H9 (cell line): ENCODE results near the gene CDKL1. TPM values are rescaled to one million over a fixed set of nuclear protein-coding genes. Genes with fewer than 3 reads are reported as not detected.

Experiments used
- DNase-seq: peaks from one replicate; pipeline ENCODE4 v3.0.0-alpha.2; 2017
- H2AFZ ChIP-seq: one replicate; pipeline ENCODE4 v1.6.1; 2013; ENCODE audit warnings: mild to moderate bottlenecking, low read length, control low read depth, moderate library complexity
- H2AK5ac ChIP-seq: 2 replicates; pipeline ENCODE4 v1.6.1; 2013; ENCODE audit warnings: low read length, control low read depth, mixed read lengths; ENCODE audit not compliant: insufficient read length
- H2BK120ac ChIP-seq: one replicate; pipeline ENCODE4 v1.6.1; 2013; ENCODE audit warnings: low read depth, mild to moderate bottlenecking, low read length, control low read depth, inconsistent platforms; ENCODE audit not compliant: poor library complexity, severe bottlenecking
- H2BK12ac ChIP-seq: 2 replicates; pipeline ENCODE4 v1.6.1; 2013; ENCODE audit warnings: low read length, control low read depth, mixed read lengths, low read depth; ENCODE audit not compliant: insufficient read length
- H2BK15ac ChIP-seq: 2 replicates; pipeline ENCODE4 v1.6.1; 2013; ENCODE audit warnings: low read depth, low read length, control low read depth
- H2BK20ac ChIP-seq: one replicate; pipeline ENCODE4 v1.6.1; 2013; ENCODE audit warnings: low read depth, mild to moderate bottlenecking, low read length, control low read depth, inconsistent platforms; ENCODE audit not compliant: poor library complexity, severe bottlenecking
- H2BK5ac ChIP-seq: 2 replicates; pipeline ENCODE4 v1.6.1; 2013; ENCODE audit warnings: low read length, control low read depth, mixed read lengths; ENCODE audit not compliant: insufficient read length
- H3K14ac ChIP-seq: 2 replicates; pipeline ENCODE4 v1.6.1; 2013; ENCODE audit warnings: low read length, control low read depth; ENCODE audit not compliant: insufficient read depth
- H3K18ac ChIP-seq: 2 replicates; pipeline ENCODE4 v1.6.1; 2013; ENCODE audit warnings: low read depth, mild to moderate bottlenecking, mixed read lengths, low read length, control low read depth; ENCODE audit not compliant: insufficient read length
- H3K23ac ChIP-seq: 2 replicates; pipeline ENCODE4 v1.6.1; 2013; ENCODE audit warnings: low read length, control low read depth, mixed read lengths, low read depth; ENCODE audit not compliant: insufficient read length
- H3K23me2 ChIP-seq: 2 replicates; pipeline ENCODE4 v1.6.1; 2013; ENCODE audit warnings: low read depth, mild to moderate bottlenecking, mixed read lengths, low read length, control low read depth; ENCODE audit not compliant: insufficient read length, poor library complexity, severe bottlenecking
- H3K27ac ChIP-seq: 2 replicates; pipeline ENCODE4 v1.5.1; 2013; ENCODE audit warnings: low read length, control low read depth, mixed read lengths, low read depth; ENCODE audit not compliant: insufficient read length
- H3K27me3 ChIP-seq: 2 replicates; pipeline ENCODE4 v1.6.1; 2013; ENCODE audit warnings: low read length, control low read depth, inconsistent platforms; ENCODE audit not compliant: insufficient read depth
- H3K4ac ChIP-seq: 2 replicates; pipeline ENCODE4 v1.6.1; 2013; ENCODE audit warnings: low read depth, mild to moderate bottlenecking, control low read depth, inconsistent platforms, low read length, moderate library complexity
- H3K4me1 ChIP-seq: 2 replicates; pipeline ENCODE4 v1.6.1; 2013; ENCODE audit warnings: low read length, control low read depth, inconsistent platforms; ENCODE audit not compliant: insufficient read depth
- H3K4me2 ChIP-seq: 2 replicates; pipeline ENCODE4 v1.6.1; 2013; ENCODE audit warnings: low read length, control low read depth, mixed read lengths; ENCODE audit not compliant: insufficient read length, insufficient read depth
- H3K56ac ChIP-seq: 2 replicates; pipeline ENCODE4 v1.6.1; 2013; ENCODE audit warnings: low read depth, mild to moderate bottlenecking, mixed read lengths, low read length, control low read depth; ENCODE audit not compliant: insufficient read length
- H3K79me1 ChIP-seq: 2 replicates; pipeline ENCODE4 v1.6.1; 2013; ENCODE audit warnings: low read depth, mild to moderate bottlenecking, moderate library complexity, low read length, control low read depth, inconsistent platforms; ENCODE audit not compliant: insufficient read depth, poor library complexity, severe bottlenecking
- H3K79me2 ChIP-seq: 2 replicates; pipeline ENCODE4 v1.6.1; 2013; ENCODE audit warnings: low read length, control low read depth, inconsistent platforms; ENCODE audit not compliant: insufficient read depth
- H3K9ac ChIP-seq: 2 replicates; pipeline ENCODE4 v1.6.1; 2013; ENCODE audit warnings: low read length, control low read depth, mixed read lengths; ENCODE audit not compliant: insufficient read length; ENCODE audit errors: extremely low read depth
- H3K9me3 ChIP-seq: one replicate; pipeline ENCODE4 v1.6.1; 2013; ENCODE audit warnings: low read depth, low read length, inconsistent platforms; ENCODE audit not compliant: control insufficient read depth
- H3T11ph ChIP-seq: one replicate; pipeline ENCODE4 v1.6.1; 2013; ENCODE audit warnings: mild to moderate bottlenecking, low read length, control low read depth, inconsistent platforms
- H4K20me1 ChIP-seq: one replicate; pipeline ENCODE4 v1.6.1; 2013; ENCODE audit not compliant: control insufficient read depth, insufficient read length, insufficient read depth
- H4K5ac ChIP-seq: 2 replicates; pipeline ENCODE4 v1.6.1; 2013; ENCODE audit warnings: low read depth, mild to moderate bottlenecking, mixed read lengths, low read length, control low read depth; ENCODE audit not compliant: insufficient read length
- H4K8ac ChIP-seq: replicated peaks from 2 replicates; pipeline ENCODE4 v1.6.1; 2013; ENCODE audit warnings: low read length, control low read depth, mixed read lengths, low read depth; ENCODE audit not compliant: insufficient read length
- H4K91ac ChIP-seq: 2 replicates; pipeline ENCODE4 v1.6.1; 2013; ENCODE audit warnings: low read depth, mild to moderate bottlenecking, moderate library complexity, mixed read lengths, low read length, control low read depth; ENCODE audit not compliant: insufficient read length
- H3K27ac Mint-ChIP-seq, 3 experiments: 2 replicates in 2 of 3; 3 replicates in 1 of 3; pipeline ENCODE4 v1.8.0; 2020 to 2021; ENCODE audit warnings: mixed read lengths in 3 of 3, mild to moderate bottlenecking in 1 of 3, moderate library complexity in 1 of 3
- H3K27me3 Mint-ChIP-seq: 2 replicates; pipeline ENCODE4 v1.8.0; 2021; ENCODE audit warnings: low read depth, mild to moderate bottlenecking, moderate library complexity, mixed read lengths
- H3K36me3 Mint-ChIP-seq, 3 experiments: 2 replicates in 2 of 3; 3 replicates in 1 of 3; pipeline ENCODE4 v1.8.0; 2020 to 2021; ENCODE audit warnings: low read depth in 3 of 3, mixed read lengths in 3 of 3; ENCODE audit not compliant: insufficient read depth in 1 of 3
- H3K4me1 Mint-ChIP-seq, 2 experiments: 2 replicates each; pipeline ENCODE4 v1.8.0; 2020; ENCODE audit warnings: mixed read lengths in 2 of 2
- H3K4me3 Mint-ChIP-seq, 2 experiments: 2 replicates in 1 of 2; 3 replicates in 1 of 2; pipeline ENCODE4 v1.8.0; 2020 to 2021; ENCODE audit warnings: mild to moderate bottlenecking in 2 of 2, mixed read lengths in 2 of 2, moderate library complexity in 1 of 2
- H3K9me3 Mint-ChIP-seq, 2 experiments: 2 replicates in 1 of 2; 3 replicates in 1 of 2; pipeline ENCODE4 v1.8.0; 2020; ENCODE audit warnings: mild to moderate bottlenecking in 2 of 2, mixed read lengths in 2 of 2, moderate library complexity in 1 of 2
- CTCF ChIP-seq: fragments of 200-600 bp; sonication (generic); conservative IDR thresholded peaks from 3 replicates; pipeline ENCODE4 v1.8.0; 2021; ENCODE audit warnings: antibody characterized with exemption, mild to moderate bottlenecking
- WGBS: extraction: QIAGEN DNeasy Blood & Tissue Kit; methylation state at CpG from one replicate; pipeline ENCODE4 v1.1.7; 2013; ENCODE audit warnings: missing lambda C conversion rate, low lambda C conversion rate, mixed read lengths; ENCODE audit not compliant: insufficient read length; ENCODE audit errors: extremely low coverage; 5-methylcytosine and 5-hydroxymethylcytosine counted together
- total RNA-seq: library from RNA; stranded (reverse); gene quantifications from 2 replicates; pipeline ENCODE4 v1.2.1, GENCODE V29; 2021

The CDKL1 gene
- total RNA-seq, 1 experiment from 2014 or later: 0.72 TPM

DNA sequence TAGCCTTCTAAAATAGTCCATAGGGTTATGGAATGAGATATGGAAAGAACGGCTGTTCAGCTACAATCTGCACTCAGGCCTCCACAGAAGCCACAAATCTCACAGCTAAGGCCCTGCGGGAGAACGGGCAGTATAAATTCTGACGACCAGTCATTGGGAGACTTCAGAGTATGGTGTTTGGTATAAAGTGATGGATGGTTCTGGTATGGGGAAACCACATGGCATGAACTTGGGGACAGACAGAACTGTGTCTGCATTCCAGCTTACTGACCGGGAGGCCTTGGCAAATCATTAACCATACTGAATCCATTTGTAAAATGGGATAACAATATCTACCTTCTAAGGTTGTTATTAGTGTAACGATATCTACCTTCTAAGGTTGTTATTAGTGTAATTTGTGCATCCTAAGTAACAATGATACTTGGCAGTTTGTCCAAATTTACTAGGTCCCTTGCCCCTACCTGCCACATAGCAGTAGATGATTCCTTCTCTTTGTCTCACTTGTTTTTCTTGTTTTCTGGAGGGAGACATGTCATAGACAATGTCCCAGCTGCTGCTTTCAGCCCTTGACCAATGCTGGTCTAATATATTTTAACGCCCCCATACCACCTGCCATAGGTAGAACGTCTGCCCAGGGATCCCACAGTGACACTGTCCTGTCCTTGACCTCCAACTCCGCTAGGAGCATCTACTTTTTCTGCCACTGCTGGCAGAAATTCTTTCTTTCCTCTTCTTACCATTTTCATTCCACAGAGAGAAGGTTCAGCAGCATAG lies 6.8 kb downstream of the CDKL1 start:
- H2BK5ac ChIP-seq: no peak overlapping the region
- no peak for DNase-seq
- no peak overlapping the region for H2AK5ac ChIP-seq
- no peak overlapping the region for H4K91ac ChIP-seq
- H4K5ac ChIP-seq: no peak overlapping the region
- no peaks in the 10 kb centered on the region for H4K20me1 ChIP-seq
- peaks cover 8 to 10% of the 10 kb centered on the region in 2 experiments for H3K4me1 Mint-ChIP-seq
- peaks cover 4% of the 10 kb centered on the region for H3K27me3 Mint-ChIP-seq
- no peak overlapping the region for H2BK15ac ChIP-seq
- no peak overlapping the region for H2BK20ac ChIP-seq
- no peak for TF ChIP-seq CTCF
- H3T11ph ChIP-seq: no peak overlapping the region
- H3K79me1 ChIP-seq: no peaks in the 10 kb centered on the region
- no peak overlapping the region for H3K18ac ChIP-seq
- no peak overlapping the region for H3K9ac ChIP-seq
- no peaks in the 10 kb centered on the region for H3K36me3 Mint-ChIP-seq
- WGBS: no CpG with 5 or more reads among the region's 9 CpGs
- H3K56ac ChIP-seq: no peak overlapping the region
- no peaks in the 10 kb centered on the region for H3K4me1 ChIP-seq
- H3K23ac ChIP-seq: no peak overlapping the region
- no peak overlapping the region for H2BK120ac ChIP-seq
- H3K4ac ChIP-seq: no peak overlapping the region
- no peak overlapping the region for H3K4me2 ChIP-seq
- no peaks in the 10 kb centered on the region for H3K79me2 ChIP-seq
- H3K23me2 ChIP-seq: no peaks in the 10 kb centered on the region
- H2BK12ac ChIP-seq: no peak overlapping the region
- H3K14ac ChIP-seq: no peak overlapping the region
- H2AFZ ChIP-seq: no peak overlapping the region
- no peaks in the 10 kb centered on the region for H3K27me3 ChIP-seq
- no peak overlapping the region for H3K27ac Mint-ChIP-seq
- no peak overlapping the region for H3K27ac ChIP-seq
- H4K8ac ChIP-seq: no peak overlapping the region
- no peak overlapping the region for H3K4me3 Mint-ChIP-seq
- H3K9me3 Mint-ChIP-seq: no peaks in the 10 kb centered on the region
- H3K9me3 ChIP-seq: no peaks in the 10 kb centered on the region
